ENCODE data around the gene FGB. TPM values are rescaled to one million over a fixed set of nuclear protein-coding genes. Genes with fewer than 3 reads are reported as not detected.

FGB gene
- total RNA-seq, 4 donors from 2014 or later = not detected

GRCh38 chr4:154584259-154584658 lies 21.4 kb downstream of the FGB start:
- TF ChIP-seq POLR2AphosphoS5 (IDR thresholded peaks at IDR 0.05) (no peak), EP300 (IDR thresholded peaks at IDR 0.05; ENCODE audit: low read depth) (no peak), POLR2A (IDR thresholded peaks at IDR 0.05) (no peak)
- TF ChIP-seq, protein P1, sequence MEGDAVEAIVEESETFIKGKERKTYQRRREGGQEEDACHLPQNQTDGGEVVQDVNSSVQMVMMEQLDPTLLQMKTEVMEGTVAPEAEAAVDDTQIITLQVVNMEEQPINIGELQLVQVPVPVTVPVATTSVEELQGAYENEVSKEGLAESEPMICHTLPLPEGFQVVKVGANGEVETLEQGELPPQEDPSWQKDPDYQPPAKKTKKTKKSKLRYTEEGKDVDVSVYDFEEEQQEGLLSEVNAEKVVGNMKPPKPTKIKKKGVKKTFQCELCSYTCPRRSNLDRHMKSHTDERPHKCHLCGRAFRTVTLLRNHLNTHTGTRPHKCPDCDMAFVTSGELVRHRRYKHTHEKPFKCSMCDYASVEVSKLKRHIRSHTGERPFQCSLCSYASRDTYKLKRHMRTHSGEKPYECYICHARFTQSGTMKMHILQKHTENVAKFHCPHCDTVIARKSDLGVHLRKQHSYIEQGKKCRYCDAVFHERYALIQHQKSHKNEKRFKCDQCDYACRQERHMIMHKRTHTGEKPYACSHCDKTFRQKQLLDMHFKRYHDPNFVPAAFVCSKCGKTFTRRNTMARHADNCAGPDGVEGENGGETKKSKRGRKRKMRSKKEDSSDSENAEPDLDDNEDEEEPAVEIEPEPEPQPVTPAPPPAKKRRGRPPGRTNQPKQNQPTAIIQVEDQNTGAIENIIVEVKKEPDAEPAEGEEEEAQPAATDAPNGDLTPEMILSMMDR (IDR thresholded peaks at IDR 0.05) = no peak
- in situ Hi-C loops (cut with MboI; ENCODE audit: low pct_ligation_motif_present in 1 of 4, low pct_unique_long_range_greater_than_20kb in 1 of 4, low sequenced_read_pairs in 3 of 4) (no loop called here), intact Hi-C loops (cut with DNase I; ENCODE audit: low total_unique reads) (no loop called here)
- Histone ChIP-seq H3K36me3 (no peaks in the 10 kb centered on the region), H3K9me3 (no peaks in the 10 kb centered on the region), H3K4me1 (no peaks in the 10 kb centered on the region), H3K4me3 (no peak overlapping the region), H3K27ac (no peak overlapping the region), H3K27me3 (no peaks in the 10 kb centered on the region)
- 91% methylated on average over 5 of the region's 5 CpGs; no CpG with 5 or more reads in 1 of the 2 donors for WGBS, 2 donors (ENCODE audit: low coverage in 1 of 2)
- DNase-seq = no peak

- no peaks in the 10 kb centered on the region for H3K4me1 ChIP-seq
- no peaks in the 10 kb centered on the region for H3K9me3 ChIP-seq
- no peak for TF ChIP-seq EP300 (IDR thresholded peaks at IDR 0.05; ENCODE audit: low read depth)
- no peak for TF ChIP-seq POLR2A (IDR thresholded peaks at IDR 0.05)
- TF ChIP-seq, protein P1 (IDR thresholded peaks at IDR 0.05) = no peak
- no peak for TF ChIP-seq POLR2AphosphoS5 (IDR thresholded peaks at IDR 0.05)
- 83 to 87% methylated on average over 7 to 10 of the region's 10 CpGs for WGBS, 2 donors (ENCODE audit: low coverage in 1 of 2)
- no peaks in the 10 kb centered on the region for H3K27me3 ChIP-seq
- no peak overlapping the region for H3K27ac ChIP-seq
- intact Hi-C loops (cut with DNase I; ENCODE audit: low total_unique reads) (no loop called here), in situ Hi-C loops (cut with MboI; ENCODE audit: low pct_ligation_motif_present in 1 of 4, low pct_unique_long_range_greater_than_20kb in 1 of 4, low sequenced_read_pairs in 3 of 4) (no loop called here)
- H3K36me3 ChIP-seq = no peaks in the 10 kb centered on the region
- no peak for DNase-seq
- no peak overlapping the region for H3K4me3 ChIP-seq
Measured at GRCh38 chr4:154585369-154586018, 22.7 kb downstream of the FGB start.

DNA sequence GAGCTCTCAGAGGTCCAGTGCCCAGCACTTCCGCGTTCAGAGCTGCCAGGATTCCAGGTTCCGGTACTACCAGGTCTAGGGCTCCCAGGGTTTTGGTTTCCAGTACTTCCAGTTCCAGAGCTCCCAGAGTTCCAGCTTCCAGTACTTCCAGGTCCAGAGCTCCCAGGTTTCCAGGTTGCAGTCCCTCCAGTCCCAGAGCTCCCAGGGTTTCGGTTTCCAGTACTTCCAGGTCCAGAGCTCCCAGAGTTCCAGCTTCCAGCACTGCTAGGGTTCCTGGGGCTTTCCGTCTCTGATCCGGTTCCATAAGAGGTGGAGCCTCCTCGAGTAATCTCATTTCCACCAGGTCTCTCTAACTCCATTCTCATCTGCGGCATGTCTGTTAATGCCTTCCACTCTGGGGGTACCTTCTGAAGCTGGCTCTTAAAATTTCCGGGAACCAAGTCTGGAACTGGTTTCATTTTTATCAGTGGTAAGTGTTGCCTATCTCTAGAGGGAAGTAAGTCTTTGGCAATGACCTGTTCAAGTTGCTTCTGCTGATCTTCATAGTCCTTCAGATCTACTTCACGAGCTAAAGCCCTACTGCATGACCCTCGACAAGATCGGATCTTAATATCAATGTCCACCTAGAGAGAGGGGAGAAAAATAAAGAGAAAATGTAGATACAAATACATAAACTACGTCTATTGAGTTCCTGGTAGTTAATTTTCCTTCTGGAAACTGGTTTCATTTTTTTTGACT lies 23.7 kb downstream of the FGB start:
- Histone ChIP-seq H3K4me3 (no peak overlapping the region), H3K27me3 (no peaks in the 10 kb centered on the region), H3K4me1 (peaks cover 0 to 6% (median 0%) of the 10 kb centered on the region in 4 donors), H3K27ac (no peak overlapping the region), H3K36me3 (no peaks in the 10 kb centered on the region), H3K9me3 (no peaks in the 10 kb centered on the region)
- DNase-seq = no peak
- intact Hi-C loops (cut with DNase I; ENCODE audit: low total_unique reads) (no loop called here), in situ Hi-C loops (cut with MboI; ENCODE audit: low pct_ligation_motif_present in 1 of 4, low pct_unique_long_range_greater_than_20kb in 1 of 4, low sequenced_read_pairs in 3 of 4) (no loop called here)
- TF ChIP-seq, protein P1 (IDR thresholded peaks at IDR 0.05) = no peak
- TF ChIP-seq EP300 (IDR thresholded peaks at IDR 0.05; ENCODE audit: low read depth) (no peak), POLR2AphosphoS5 (IDR thresholded peaks at IDR 0.05) (no peak), POLR2A (IDR thresholded peaks at IDR 0.05) (no peak)
- WGBS, 2 donors (ENCODE audit: low coverage in 1 of 2) = 86 to 88% methylated on average over 8 to 13 of the region's 13 CpGs

GRCh38 chr4:154588198-154588597 lies 25.4 kb downstream of the FGB start:
- peaks cover 0 to 6% (median 0%) of the 10 kb centered on the region in 4 donors for H3K4me1 ChIP-seq
- H3K27me3 ChIP-seq = no peaks in the 10 kb centered on the region
- intact Hi-C loops (cut with DNase I; ENCODE audit: low total_unique reads) = no loop called here
- TF ChIP-seq EP300 (IDR thresholded peaks at IDR 0.05; ENCODE audit: low read depth) (no peak), POLR2A (IDR thresholded peaks at IDR 0.05) (no peak), POLR2AphosphoS5 (IDR thresholded peaks at IDR 0.05) (no peak)
- TF ChIP-seq, protein P1 (IDR thresholded peaks at IDR 0.05) = no peak
- WGBS, 2 donors (ENCODE audit: low coverage in 1 of 2) = 73 to 96% methylated on average over 2 of the region's 2 CpGs
- in situ Hi-C loops (cut with MboI; ENCODE audit: low pct_ligation_motif_present in 1 of 4, low pct_unique_long_range_greater_than_20kb in 1 of 4, low sequenced_read_pairs in 3 of 4) = no loop called here
- no peaks in the 10 kb centered on the region for H3K9me3 ChIP-seq
- H3K36me3 ChIP-seq = no peaks in the 10 kb centered on the region
- no peak for DNase-seq
- no peak overlapping the region for H3K4me3 ChIP-seq
- H3K27ac ChIP-seq = no peak overlapping the region

All from transverse colon (tissue), 4 donors.